GM12892 (cell line): ENCODE measurements around the gene IDH1.

Source experiments
- POLR2A ChIP-seq: IDR thresholded peaks from 2 replicates; pipeline ENCODE4 v1.6.1; 2011; ENCODE audit warnings: low read depth, low read length, control low read depth
- POLR2AphosphoS5 ChIP-seq: IDR thresholded peaks from 2 replicates; pipeline ENCODE4 v1.6.1; 2011; ENCODE audit warnings: low read depth, low read length, control low read depth

- TF ChIP-seq POLR2AphosphoS5 = no peak
- no peak for TF ChIP-seq POLR2A
Measured at GRCh38 chr2:208279236-208279635, 24.4 kb upstream of the IDH1 start.
